ENCODE data around the gene PAPSS2.

The PAPSS2 gene

GRCh38 chr10:87775766-87776165 is 116.1 kb downstream of the PAPSS2 start:
- Mint-ChIP-seq H3K4me3 (no peak overlapping the region), H3K36me3 (ENCODE audit: low read depth) (peaks cover 6% of the 10 kb centered on the region), H3K4me1 (ENCODE audit: low read depth) (peaks cover 3% of the 10 kb centered on the region), H3K27me3 (ENCODE audit: low read depth) (no peaks in the 10 kb centered on the region), H3K27ac (peak overlapping the region; percentile 43), H3K9me3 (no peaks in the 10 kb centered on the region)

- no peak overlapping the region for H3K4me3 Mint-ChIP-seq
- H3K4me1 Mint-ChIP-seq (ENCODE audit: low read depth) = peaks cover 3% of the 10 kb centered on the region
- H3K27ac Mint-ChIP-seq = no peak overlapping the region
- H3K9me3 Mint-ChIP-seq = no peaks in the 10 kb centered on the region
- H3K27me3 Mint-ChIP-seq (ENCODE audit: low read depth) = no peaks in the 10 kb centered on the region
- peaks cover 10% of the 10 kb centered on the region for H3K36me3 Mint-ChIP-seq (ENCODE audit: low read depth)
These were observed 116.7 kb downstream of the PAPSS2 start for GRCh38 chr10:87776328-87776727.

GRCh38 chr10:87781545-87781944 is 121.9 kb downstream of the PAPSS2 start:
- Mint-ChIP-seq H3K4me3 (no peak overlapping the region), H3K4me1 (ENCODE audit: low read depth) (no peaks in the 10 kb centered on the region), H3K36me3 (ENCODE audit: low read depth) (peaks cover 27% of the 10 kb centered on the region), H3K9me3 (no peaks in the 10 kb centered on the region), H3K27ac (no peak overlapping the region), H3K27me3 (ENCODE audit: low read depth) (no peaks in the 10 kb centered on the region)

GRCh38 chr10:87782721-87783120 is 123.0 kb downstream of the PAPSS2 start:
- Mint-ChIP-seq H3K4me3 (no peak overlapping the region), H3K27ac (no peak overlapping the region), H3K36me3 (ENCODE audit: low read depth) (peaks cover 27% of the 10 kb centered on the region), H3K27me3 (ENCODE audit: low read depth) (no peaks in the 10 kb centered on the region), H3K9me3 (no peaks in the 10 kb centered on the region), H3K4me1 (ENCODE audit: low read depth) (no peaks in the 10 kb centered on the region)

- no peak overlapping the region for H3K27ac Mint-ChIP-seq
- H3K36me3 Mint-ChIP-seq (ENCODE audit: low read depth) = peaks cover 35% of the 10 kb centered on the region
- no peak overlapping the region for H3K4me3 Mint-ChIP-seq
These were observed 126.7 kb downstream of the PAPSS2 start for GRCh38 chr10:87786421-87786820.

GRCh38 chr10:87790185-87790584 is 130.5 kb downstream of the PAPSS2 start:
- Mint-ChIP-seq H3K27ac (no peak overlapping the region), H3K27me3 (ENCODE audit: low read depth) (no peaks in the 10 kb centered on the region), H3K4me3 (no peak overlapping the region), H3K4me1 (ENCODE audit: low read depth) (peaks cover 5% of the 10 kb centered on the region), H3K9me3 (no peaks in the 10 kb centered on the region), H3K36me3 (ENCODE audit: low read depth) (peaks cover 26% of the 10 kb centered on the region)

More at GRCh38 chr10:87786421-87786820, 126.7 kb downstream of the PAPSS2 start:
- H3K4me1 Mint-ChIP-seq (ENCODE audit: low read depth) = no peaks in the 10 kb centered on the region
- no peaks in the 10 kb centered on the region for H3K9me3 Mint-ChIP-seq
- H3K27me3 Mint-ChIP-seq (ENCODE audit: low read depth) = no peaks in the 10 kb centered on the region

GRCh38 chr10:87794285-87794684 is 134.6 kb downstream of the PAPSS2 start:
- H3K27ac Mint-ChIP-seq = no peak overlapping the region
- H3K4me3 Mint-ChIP-seq = no peak overlapping the region
- H3K27me3 Mint-ChIP-seq (ENCODE audit: low read depth) = no peaks in the 10 kb centered on the region
- peaks cover 17% of the 10 kb centered on the region for H3K4me1 Mint-ChIP-seq (ENCODE audit: low read depth)
- H3K9me3 Mint-ChIP-seq = no peaks in the 10 kb centered on the region
- H3K36me3 Mint-ChIP-seq (ENCODE audit: low read depth) = peaks cover 28% of the 10 kb centered on the region
